ELF-1 (cell line): ENCODE data around the gene CCDC178.
"Not testable (repeated sequence)": the region's sequence is repeated elsewhere in the genome, so short reads cannot be mapped to it uniquely, and the experiment has no call there.

ENCODE experiments used
- DNase-seq: peaks from one replicate; pipeline ENCODE4 v3.0.0-alpha.2; 2016; ENCODE audit warnings: low read depth, low spot score

CCDC178 gene

DNA sequence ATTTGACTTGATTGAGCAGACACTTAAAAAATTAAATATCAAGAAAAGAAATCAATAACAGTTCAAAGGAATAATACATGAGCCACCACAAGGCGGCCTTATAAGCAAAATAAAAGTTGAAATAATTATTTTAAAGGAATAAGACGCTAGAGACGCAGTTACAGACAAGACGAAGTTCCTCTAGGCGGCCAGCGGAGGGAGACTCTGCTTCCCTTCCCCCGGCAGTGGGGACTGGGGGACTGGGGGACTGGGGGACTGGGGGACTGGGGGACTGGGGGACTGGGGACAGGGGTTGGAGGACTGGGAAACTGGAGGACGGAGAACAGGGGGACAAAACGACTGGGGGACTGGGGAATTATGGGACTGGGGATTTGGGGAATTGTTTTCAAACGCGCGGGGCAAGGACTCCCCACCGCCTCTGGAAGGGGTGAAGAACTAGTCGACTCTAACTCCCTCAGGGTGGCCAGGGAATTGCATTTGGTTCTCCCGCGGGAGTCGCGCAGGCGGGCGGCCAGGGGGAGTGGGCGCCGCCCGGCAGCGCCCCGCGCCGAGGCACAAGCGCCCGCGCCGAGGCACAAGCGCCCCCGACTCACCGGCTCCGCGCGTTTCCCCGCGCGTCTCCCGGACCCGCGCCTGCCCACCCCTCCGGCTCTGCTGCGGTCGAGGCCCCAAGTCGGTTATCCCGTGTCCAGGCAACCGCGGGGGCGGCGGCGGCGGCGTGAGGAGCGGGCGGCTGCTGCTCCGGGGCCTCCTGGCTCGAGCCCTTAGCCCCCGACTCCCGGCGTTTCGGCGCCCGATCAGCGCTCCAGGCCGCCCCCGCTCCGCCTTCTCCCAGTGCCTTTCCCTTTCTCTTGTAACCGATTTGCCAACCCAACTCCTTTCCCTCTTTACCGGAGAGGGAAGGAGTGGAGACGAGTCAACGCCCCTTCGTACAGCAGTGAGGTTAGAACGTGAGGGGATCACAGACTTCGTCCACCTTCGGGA lies at the start of gene CCDC178:
CCDC178 (minus strand) TSS at position 662 of the 984 bp plus-strand sequence. CDS start 28,633 bp downstream, outside the sequence.
- DNase-seq, result peak; percentile 45

- DNase-seq, result no peak
Observed at GRCh38 chr18:33483908-33484307, 43.4 kb upstream of the CCDC178 start.

DNA sequence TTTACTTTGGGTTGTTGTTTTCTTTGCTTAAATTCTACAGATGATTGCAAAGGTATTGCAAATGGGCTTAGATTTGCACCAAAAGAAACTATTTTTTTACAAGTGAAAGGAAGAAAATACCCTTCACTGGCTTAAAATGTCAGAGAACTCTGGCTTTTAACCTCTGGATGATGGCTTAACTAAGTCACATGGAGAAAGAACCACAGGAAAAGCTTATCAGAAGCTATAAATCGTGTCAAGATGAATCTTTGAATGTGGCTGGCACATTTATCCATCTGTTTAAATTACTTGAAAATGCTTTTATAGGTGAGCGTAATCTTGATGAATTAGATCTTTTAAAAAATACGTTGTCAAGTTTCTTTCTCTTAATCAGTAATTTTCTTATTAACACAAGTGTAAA lies 32.0 kb upstream of the CCDC178 start:
- no peak for DNase-seq

- no peak for DNase-seq
Observed at GRCh38 chr18:33470216-33470615, 29.7 kb upstream of the CCDC178 start.

DNA sequence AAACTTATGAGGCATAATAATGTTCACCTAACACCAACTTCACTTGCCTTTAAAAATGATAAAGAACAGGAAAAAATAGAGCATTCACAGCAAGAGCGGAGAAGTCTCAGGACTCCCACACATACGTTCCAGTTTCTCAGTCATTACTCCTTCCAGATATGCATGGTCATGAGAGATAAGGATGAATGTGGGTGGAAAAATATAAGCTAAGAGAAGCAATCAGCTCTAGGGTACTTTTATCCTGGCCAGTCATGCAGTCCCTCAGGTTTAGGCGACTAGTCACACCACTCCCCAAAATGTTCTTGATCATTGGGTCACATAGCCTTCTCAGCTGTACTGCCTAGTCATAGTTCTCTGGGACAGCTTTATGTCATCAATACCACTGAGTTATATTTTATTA lies 29.2 kb upstream of the CCDC178 start:
- no peak for DNase-seq

GRCh38 chr18:33467531-33467930 lies 27.0 kb upstream of the CCDC178 start:
- no peak for DNase-seq

GRCh38 chr18:33466822-33467221 lies 26.3 kb upstream of the CCDC178 start:
- no peak for DNase-seq

- DNase-seq, result no peak
Observed at GRCh38 chr18:33460681-33461080, 20.2 kb upstream of the CCDC178 start.

GRCh38 chr18:33459612-33460011 lies 19.1 kb upstream of the CCDC178 start:
- DNase-seq, result no peak

GRCh38 chr18:33446604-33447003 lies 6.1 kb upstream of the CCDC178 start:
- no peak for DNase-seq

DNA sequence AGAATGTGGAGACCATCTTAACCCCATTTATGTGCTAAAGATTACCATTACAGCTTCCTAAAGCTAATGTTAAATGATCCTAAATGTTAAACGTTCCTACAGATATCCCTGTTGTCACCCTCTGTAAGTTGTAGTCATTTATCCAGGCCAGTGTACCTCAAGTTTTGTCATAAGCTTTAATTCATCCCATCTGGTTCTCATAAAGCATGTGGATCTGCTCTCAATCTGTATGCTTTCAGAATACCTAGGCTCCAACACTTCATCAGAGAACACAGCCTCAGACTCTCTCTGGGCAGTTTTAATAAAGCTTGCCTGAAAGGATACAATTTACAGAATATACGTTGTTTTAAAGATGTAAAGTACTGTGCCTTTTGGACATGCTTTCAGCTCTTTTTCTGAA lies 4.2 kb upstream of the CCDC178 start:
- DNase-seq, result no peak

DNA sequence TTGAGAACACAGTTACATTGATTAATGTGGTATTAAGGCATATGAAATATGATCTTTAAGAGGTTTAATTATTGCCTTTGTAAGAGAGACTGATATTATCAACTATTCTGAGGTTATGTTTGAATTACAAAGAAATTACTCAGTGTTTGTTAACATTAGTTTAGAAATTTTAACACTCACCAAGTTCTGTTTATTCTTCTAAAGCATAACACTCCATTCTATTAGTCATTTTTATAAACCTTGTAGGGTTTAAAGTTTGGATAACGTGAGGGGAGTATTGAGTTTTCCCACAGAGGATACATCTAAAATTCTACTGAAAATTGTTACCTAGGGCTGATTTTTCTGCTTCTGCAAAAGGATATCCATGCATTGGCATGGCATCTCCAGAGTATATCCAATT lies 7.7 kb downstream of the CCDC178 start:
- no peak for DNase-seq

DNA sequence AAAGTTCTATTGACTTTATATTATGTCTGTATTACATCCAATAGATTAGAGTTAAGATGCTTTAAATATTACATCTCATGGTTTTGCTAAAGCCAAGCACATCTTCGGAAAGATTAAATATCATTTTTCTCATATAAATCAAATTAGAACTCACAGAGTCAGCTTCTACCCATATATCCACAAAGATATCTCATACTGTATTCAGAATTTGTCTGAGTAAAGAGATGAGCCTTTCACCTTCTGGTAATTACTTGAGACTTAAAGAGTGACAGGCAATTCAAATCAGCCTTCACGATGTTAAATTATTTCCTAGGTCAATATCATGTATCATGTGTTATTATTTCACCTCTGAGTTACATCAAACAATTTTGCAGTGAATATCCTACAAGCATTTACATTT lies 13.0 kb downstream of the CCDC178 start:
- DNase-seq, result no peak

DNA sequence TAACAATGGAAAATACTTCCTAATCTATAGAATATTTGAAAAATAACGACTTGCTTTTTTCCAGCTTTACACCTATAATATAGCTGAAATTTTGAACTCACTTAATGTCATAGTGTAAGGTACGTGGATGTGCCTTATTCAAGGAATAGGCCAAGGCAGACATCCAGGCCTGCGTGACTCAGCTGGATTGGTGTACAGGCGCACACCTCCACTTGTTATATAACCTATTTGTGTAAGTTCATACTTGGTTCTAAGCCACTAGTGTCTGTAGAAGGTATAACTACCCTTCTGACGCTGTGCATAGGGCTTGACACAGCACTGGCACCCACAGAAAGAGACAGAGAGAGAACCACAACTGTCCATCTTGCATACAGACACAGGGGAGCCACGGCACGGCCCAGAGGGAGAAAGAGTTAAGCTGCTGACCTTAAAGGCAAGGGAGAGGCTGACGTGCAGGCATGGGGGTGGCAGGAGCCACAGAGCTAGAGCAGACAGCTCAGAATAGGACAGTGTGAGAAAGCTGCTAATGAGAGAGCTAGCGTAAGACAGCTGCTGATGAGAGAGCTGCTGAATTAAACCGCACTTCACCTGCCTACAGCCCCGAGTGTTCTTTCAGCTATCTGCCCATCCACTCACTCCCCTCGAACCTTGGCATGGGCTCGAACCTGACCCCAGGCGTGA lies 16.1 kb downstream of the CCDC178 start:
- DNase-seq, result no peak

GRCh38 chr18:33421225-33421624 lies 19.3 kb downstream of the CCDC178 start:
- no peak for DNase-seq

GRCh38 chr18:33404244-33404873 lies 36.2 kb downstream of the CCDC178 start:
- no peak for DNase-seq

GRCh38 chr18:33398939-33399338 lies 41.6 kb downstream of the CCDC178 start:
- DNase-seq, result not testable (repeated sequence)

DNA sequence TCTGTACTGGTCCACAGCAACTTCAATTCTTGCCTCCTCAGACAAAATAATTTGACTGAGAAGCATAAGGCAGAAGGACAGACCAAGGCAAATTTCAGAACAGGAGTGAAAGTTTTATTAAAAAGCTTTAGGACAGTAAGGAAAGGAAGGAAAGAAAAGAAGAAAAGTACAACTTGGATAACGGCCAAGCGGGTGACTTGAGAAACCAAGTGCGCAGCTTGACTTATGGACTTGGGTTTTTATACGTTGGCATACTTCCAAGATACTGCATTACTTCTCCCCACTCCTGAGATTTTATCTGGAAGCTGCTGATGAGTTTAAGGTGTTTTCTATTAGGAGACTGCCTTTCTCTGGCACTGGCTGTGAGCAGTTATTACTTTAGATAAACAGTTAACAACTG lies 64.7 kb downstream of the CCDC178 start:
- no peak for DNase-seq

- DNase-seq, result no peak
Observed at GRCh38 chr18:33372442-33372841, 68.1 kb downstream of the CCDC178 start.

- no peak for DNase-seq
Observed at GRCh38 chr18:33369711-33370449, 70.6 kb downstream of the CCDC178 start.

- DNase-seq, result no peak
Observed at GRCh38 chr18:33356735-33357134, 83.8 kb downstream of the CCDC178 start.

DNA sequence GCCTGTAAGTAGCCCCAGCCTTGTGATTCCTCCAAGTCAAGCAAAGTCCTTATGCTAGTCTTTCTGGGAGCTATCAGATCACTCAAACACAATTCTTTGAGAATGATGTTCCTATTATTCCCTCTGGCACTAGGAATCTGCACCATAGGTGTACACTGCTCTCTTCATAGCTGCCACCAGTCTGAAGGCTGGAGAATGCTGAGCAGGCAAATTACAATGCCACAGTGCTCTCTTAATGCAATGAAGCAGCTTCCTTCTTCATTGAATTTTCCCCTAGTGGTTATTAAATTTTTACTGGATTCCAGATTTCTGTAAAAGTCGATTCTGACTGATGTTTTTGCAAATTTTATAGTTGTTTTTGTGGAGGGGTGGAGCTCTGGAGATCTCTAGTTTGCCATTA lies 84.8 kb downstream of the CCDC178 start:
- no peak for DNase-seq
